ENCODE data around the gene MYCBP2. TPM values are rescaled to one million over a fixed set of nuclear protein-coding genes. Genes with fewer than 3 reads are reported as not detected.

MYCBP2 gene
- total RNA-seq, 2 experiments from 2014 or later = 97.5 to 101 TPM

DNA sequence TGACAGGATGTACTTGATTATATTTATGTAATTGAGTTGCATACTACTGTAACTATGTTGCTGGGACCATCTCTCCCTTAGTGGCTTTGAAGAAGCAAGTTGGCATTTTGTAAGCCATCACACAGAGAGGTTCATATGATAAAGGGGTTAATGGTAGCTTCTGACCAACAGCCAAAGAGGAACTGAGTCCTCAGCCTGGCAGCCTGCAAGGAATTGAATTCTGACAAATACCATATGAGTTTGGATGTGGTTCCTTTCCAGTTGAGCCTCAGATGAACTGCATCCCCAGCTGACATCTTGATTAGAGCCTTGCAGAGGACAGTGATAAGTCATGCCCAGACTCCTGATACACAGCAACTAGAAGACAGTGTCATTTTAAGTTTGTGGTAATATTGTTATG, 8.6 kb upstream of the MYCBP2 start:
- Mint-ChIP-seq H3K9me3 (no peaks in the 10 kb centered on the region), H3K27me3 (no peaks in the 10 kb centered on the region), H3K4me3 (no peak overlapping the region), H3K27ac (no peak overlapping the region), H3K4me1 (ENCODE audit: low read depth) (peaks cover 24% of the 10 kb centered on the region), H3K36me3 (ENCODE audit: low read depth) (no peaks in the 10 kb centered on the region)
- TF ChIP-seq, protein P1, sequence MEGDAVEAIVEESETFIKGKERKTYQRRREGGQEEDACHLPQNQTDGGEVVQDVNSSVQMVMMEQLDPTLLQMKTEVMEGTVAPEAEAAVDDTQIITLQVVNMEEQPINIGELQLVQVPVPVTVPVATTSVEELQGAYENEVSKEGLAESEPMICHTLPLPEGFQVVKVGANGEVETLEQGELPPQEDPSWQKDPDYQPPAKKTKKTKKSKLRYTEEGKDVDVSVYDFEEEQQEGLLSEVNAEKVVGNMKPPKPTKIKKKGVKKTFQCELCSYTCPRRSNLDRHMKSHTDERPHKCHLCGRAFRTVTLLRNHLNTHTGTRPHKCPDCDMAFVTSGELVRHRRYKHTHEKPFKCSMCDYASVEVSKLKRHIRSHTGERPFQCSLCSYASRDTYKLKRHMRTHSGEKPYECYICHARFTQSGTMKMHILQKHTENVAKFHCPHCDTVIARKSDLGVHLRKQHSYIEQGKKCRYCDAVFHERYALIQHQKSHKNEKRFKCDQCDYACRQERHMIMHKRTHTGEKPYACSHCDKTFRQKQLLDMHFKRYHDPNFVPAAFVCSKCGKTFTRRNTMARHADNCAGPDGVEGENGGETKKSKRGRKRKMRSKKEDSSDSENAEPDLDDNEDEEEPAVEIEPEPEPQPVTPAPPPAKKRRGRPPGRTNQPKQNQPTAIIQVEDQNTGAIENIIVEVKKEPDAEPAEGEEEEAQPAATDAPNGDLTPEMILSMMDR (IDR thresholded peaks at IDR 0.05) = no peak
- ChIA-PET POLR2A (interaction anchor here (0.7 to 4.6 kb wide), 2 partner anchors 10 to 50 kb away, joined by 3 to 22 read pairs; partner anchors contain the start of gene MYCBP2), CTCF (interaction anchor here (0.6 to 3.4 kb wide), 3 partner anchors 9 to 143 kb away, joined by 3 to 23 read pairs (median 5); partner anchors contain the start of gene MYCBP2)
- ATAC-seq = no peak
- intact Hi-C loops (cut with micrococcal nuclease) = no loop called here
- no peak for DNase-seq

DNA sequence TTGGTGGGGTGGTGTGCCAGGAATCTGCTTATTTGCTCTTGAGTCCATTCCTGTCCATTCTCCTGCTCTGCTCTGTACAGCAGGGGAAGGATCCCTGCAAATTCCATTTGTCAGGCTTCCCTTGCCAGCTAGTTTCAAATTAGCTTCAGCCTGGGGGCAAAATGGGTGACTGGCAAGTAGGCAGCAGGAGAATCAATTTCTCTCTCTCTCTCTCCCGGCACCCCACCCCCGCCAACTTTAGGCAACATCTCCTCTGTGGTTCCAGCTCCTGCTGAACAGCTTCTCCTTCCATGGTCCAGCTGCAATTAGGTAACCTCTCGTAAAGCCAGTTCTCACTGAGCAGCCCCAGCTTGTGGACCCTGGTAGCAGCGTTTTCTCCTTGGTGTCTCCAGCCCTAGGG, 6.7 kb upstream of the MYCBP2 start:
- intact Hi-C loops (cut with micrococcal nuclease) = no loop called here
- DNase-seq (no peak), ATAC-seq (no peak)
- Mint-ChIP-seq H3K27ac (no peak overlapping the region), H3K4me1 (ENCODE audit: low read depth) (peaks cover 14% of the 10 kb centered on the region), H3K27me3 (no peaks in the 10 kb centered on the region), H3K9me3 (no peaks in the 10 kb centered on the region), H3K36me3 (ENCODE audit: low read depth) (no peaks in the 10 kb centered on the region), H3K4me3 (no peak overlapping the region)
- POLR2A ChIA-PET = no interaction called here
- CTCF ChIA-PET = no interaction called here
- TF ChIP-seq, protein P1 (IDR thresholded peaks at IDR 0.05) = no peak

- H3K27ac Mint-ChIP-seq = peak overlapping the region; percentile 77
- ChIA-PET CTCF (interaction anchor here (8.5 kb wide), 1 partner anchor 146 kb away, joined by 85 read pairs; no protein-coding TSS in a partner anchor), POLR2A (interaction anchor here (2.8 kb wide), 1 partner anchor 11 kb away, joined by 43 read pairs; no protein-coding TSS in a partner anchor)
- peaks cover 23% of the 10 kb centered on the region for H3K4me1 Mint-ChIP-seq (ENCODE audit: low read depth)
- peaks cover 1% of the 10 kb centered on the region for H3K27me3 Mint-ChIP-seq
- no peak for DNase-seq
- H3K4me3 Mint-ChIP-seq = peak overlapping the region; percentile 1
- no peak for ATAC-seq
- H3K9me3 Mint-ChIP-seq = no peaks in the 10 kb centered on the region
- H3K36me3 Mint-ChIP-seq (ENCODE audit: low read depth) = peaks cover 1% of the 10 kb centered on the region
- intact Hi-C loops (cut with micrococcal nuclease) = no loop called here
- TF ChIP-seq, protein P1 (IDR thresholded peaks at IDR 0.05) = no peak
These were observed 4.5 kb upstream of the MYCBP2 start for GRCh38 chr13:77331421-77331820.

DNA sequence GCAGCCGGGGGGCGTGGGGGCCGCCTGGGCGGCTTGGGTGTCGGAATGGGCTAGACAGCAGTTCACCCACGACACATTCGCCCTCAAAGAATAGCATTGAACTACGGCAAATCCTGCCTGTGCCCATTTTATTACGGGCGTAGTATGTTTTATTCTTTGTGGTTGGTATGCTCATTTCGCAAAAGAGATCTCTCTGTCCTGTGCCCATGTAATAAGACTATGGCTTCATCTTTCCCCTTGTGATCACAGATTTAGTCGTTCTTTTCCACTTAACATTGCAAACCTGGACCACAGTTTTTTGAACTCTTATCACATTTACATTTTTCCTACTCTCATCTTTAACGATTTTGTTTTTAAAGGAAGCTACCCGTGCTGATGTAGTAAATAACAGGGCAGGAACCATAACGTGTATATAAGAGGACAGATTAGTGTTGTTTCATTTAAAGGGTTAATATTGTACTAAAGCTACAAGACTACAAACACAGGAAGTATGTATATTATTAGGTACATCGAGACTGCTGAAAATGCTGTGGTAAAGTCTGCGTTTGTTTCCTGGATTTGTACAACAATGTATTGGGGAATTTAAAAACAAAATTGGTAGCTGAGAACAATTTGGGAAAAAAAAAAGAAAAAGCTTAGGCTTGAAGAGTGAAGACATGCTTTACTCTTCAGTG, 3.2 kb upstream of the MYCBP2 start:
- TF ChIP-seq, protein P1 (IDR thresholded peaks at IDR 0.05) = no peak
- H3K36me3 Mint-ChIP-seq (ENCODE audit: low read depth) = peaks cover 10% of the 10 kb centered on the region
- ChIA-PET POLR2A (interaction anchor here (0.6 to 2.8 kb wide), 12 partner anchors 9 to 338 kb away, joined by 3 to 43 read pairs (median 4); partner anchors contain the start of genes CLN5 and FBXL3), CTCF (interaction anchor here (0.7 to 8.5 kb wide), 5 partner anchors 8 to 367 kb away, joined by 3 to 85 read pairs (median 5); no protein-coding TSS in a partner anchor)
- peaks cover 23% of the 10 kb centered on the region for H3K4me1 Mint-ChIP-seq (ENCODE audit: low read depth)
- ATAC-seq (no peak), DNase-seq (no peak)
- H3K27me3 Mint-ChIP-seq = peaks cover 1% of the 10 kb centered on the region
- H3K27ac Mint-ChIP-seq = peak overlapping the region; percentile 95
- H3K4me3 Mint-ChIP-seq = peak overlapping the region; percentile 81
- H3K9me3 Mint-ChIP-seq = no peaks in the 10 kb centered on the region
- intact Hi-C loops (cut with micrococcal nuclease) = loop anchor here (5.0 to 10.0 kb wide), 4 partner anchors 38 to 305 kb away; partner anchors contain the start of gene FBXL3

Measured in activated CD8-positive, alpha-beta T cell treated with anti-CD3 and anti-CD28 coated beads for 36 hours (primary cell).